ENCODE results near the gene GRK4. TPM values are rescaled to one million over a fixed set of nuclear protein-coding genes. Genes with fewer than 3 reads are reported as not detected.

The GRK4 gene
- total RNA-seq, 1 donor from 2014 or later = 4.4 TPM

GRCh38 chr4:3013839-3014350 lies 50.5 kb downstream of the GRK4 start:
- DNase-seq = no peak

- DNase-seq = no peak
These were observed 53.6 kb downstream of the GRK4 start for GRCh38 chr4:3016961-3017360.

- no peak for DNase-seq
These were observed 54.1 kb downstream of the GRK4 start for GRCh38 chr4:3017504-3017903.

GRCh38 chr4:3019145-3019846 lies 55.9 kb downstream of the GRK4 start:
- DNase-seq = no peak

- DNase-seq = no peak
These were observed 57.8 kb downstream of the GRK4 start for GRCh38 chr4:3021127-3021526.

- DNase-seq = no peak
These were observed 58.3 kb downstream of the GRK4 start for GRCh38 chr4:3021627-3022026.

- no peak for DNase-seq
These were observed 58.7 kb downstream of the GRK4 start for GRCh38 chr4:3022112-3022511.

GRCh38 chr4:3022651-3023050 lies 59.3 kb downstream of the GRK4 start:
- no peak for DNase-seq

- no peak for DNase-seq
These were observed 62.5 kb downstream of the GRK4 start for GRCh38 chr4:3025881-3026280.

- DNase-seq = no peak
These were observed 63.2 kb downstream of the GRK4 start for GRCh38 chr4:3026540-3026939.

- no peak for DNase-seq
These were observed 66.1 kb downstream of the GRK4 start for GRCh38 chr4:3029464-3029863.

- DNase-seq = no peak
These were observed 67.4 kb downstream of the GRK4 start for GRCh38 chr4:3030566-3031356.

- DNase-seq = peak; percentile 10
These were observed 68.1 kb downstream of the GRK4 start for GRCh38 chr4:3031357-3032082.

GRCh38 chr4:3034231-3034630 lies 70.9 kb downstream of the GRK4 start:
- no peak for DNase-seq

GRCh38 chr4:3035249-3035648 lies 71.9 kb downstream of the GRK4 start:
- DNase-seq = no peak

- DNase-seq = no peak
These were observed 72.3 kb downstream of the GRK4 start for GRCh38 chr4:3035674-3036073.

GRCh38 chr4:3036131-3036952 lies 73.0 kb downstream of the GRK4 start:
- DNase-seq = no peak

- DNase-seq = no peak
These were observed 74.6 kb downstream of the GRK4 start for GRCh38 chr4:3037957-3038461.

GRCh38 chr4:3039706-3040366 lies 76.5 kb downstream of the GRK4 start:
- no peak for DNase-seq

GRCh38 chr4:3040452-3041191 lies 77.3 kb downstream of the GRK4 start:
- DNase-seq = no peak

Measured in dermis blood vessel endothelial cell (primary cell).